DOHH2 (cell line): ENCODE measurements around the gene IRF2.

ENCODE experiments used
- CTCF ChIP-seq: fragments of 200-600 bp; sonication (generic); IDR thresholded peaks from one replicate; pipeline ENCODE4 v1.5.1; 2014; ENCODE audit warnings: antibody characterized with exemption, mild to moderate bottlenecking, low read depth, low read length; ENCODE audit not compliant: poor library complexity, severe bottlenecking
- EZH2phosphoT487 ChIP-seq: fragments of 200-600 bp; sonication (generic); IDR thresholded peaks from 2 replicates; pipeline ENCODE4 v1.6.1; 2017; ENCODE audit warnings: borderline replicate concordance, mild to moderate bottlenecking, antibody characterized with exemption, low read length, moderate library complexity, mixed read lengths

- TF ChIP-seq CTCF (no peak), EZH2phosphoT487 (no peak)
Observed at GRCh38 chr4:184382189-184382846, 92.0 kb downstream of the IRF2 start.
